Measurements from ENCODE around the gene PYCARD. TPM values are rescaled to one million over a fixed set of nuclear protein-coding genes. Genes with fewer than 3 reads are reported as not detected.

Gene PYCARD
- total and polyA plus RNA-seq, 9 of the 15 experiments (the other 6 are each of a cell fraction or from before 2014, with no cell fraction given): 1.3 to 28.4 (median 6.0) TPM

DNA sequence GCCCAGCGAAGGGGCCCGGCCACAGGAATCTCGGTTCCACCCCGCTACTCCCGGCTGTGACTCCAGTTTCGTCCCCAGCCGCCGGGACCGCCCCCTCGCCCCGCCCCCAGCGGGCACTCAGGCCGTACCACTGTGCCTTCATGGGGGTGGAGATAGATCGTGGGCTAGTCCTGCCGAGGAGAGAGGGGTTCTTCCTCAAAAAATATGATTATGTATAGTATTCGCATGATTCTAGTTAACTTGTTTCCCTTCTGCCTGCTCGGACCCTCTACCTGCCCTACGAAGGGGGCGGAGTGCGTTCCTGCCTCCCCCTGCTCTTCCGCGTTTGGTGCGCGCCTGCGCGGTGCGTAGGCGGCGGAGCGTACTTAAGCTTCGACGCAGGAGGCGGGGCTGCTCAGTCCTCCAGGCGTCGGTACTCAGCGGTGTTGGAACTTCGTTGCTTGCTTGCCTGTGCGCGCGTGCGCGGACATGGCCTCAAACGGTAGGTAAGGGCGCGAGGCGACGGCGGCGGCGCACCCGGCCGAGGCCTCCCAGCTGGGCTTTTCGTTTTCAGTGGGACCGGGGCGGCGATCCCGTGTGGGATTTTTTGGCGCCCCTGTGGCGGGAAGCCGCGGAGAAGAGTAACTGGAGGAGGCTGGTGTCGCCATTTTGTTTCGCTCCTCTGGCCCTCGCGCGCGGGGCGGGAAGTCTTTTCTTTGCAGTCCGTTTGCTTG is 22.7 kb downstream of the PYCARD start, which contains the start of gene FUS (continued):
- TF ChIP-seq, protein P1, sequence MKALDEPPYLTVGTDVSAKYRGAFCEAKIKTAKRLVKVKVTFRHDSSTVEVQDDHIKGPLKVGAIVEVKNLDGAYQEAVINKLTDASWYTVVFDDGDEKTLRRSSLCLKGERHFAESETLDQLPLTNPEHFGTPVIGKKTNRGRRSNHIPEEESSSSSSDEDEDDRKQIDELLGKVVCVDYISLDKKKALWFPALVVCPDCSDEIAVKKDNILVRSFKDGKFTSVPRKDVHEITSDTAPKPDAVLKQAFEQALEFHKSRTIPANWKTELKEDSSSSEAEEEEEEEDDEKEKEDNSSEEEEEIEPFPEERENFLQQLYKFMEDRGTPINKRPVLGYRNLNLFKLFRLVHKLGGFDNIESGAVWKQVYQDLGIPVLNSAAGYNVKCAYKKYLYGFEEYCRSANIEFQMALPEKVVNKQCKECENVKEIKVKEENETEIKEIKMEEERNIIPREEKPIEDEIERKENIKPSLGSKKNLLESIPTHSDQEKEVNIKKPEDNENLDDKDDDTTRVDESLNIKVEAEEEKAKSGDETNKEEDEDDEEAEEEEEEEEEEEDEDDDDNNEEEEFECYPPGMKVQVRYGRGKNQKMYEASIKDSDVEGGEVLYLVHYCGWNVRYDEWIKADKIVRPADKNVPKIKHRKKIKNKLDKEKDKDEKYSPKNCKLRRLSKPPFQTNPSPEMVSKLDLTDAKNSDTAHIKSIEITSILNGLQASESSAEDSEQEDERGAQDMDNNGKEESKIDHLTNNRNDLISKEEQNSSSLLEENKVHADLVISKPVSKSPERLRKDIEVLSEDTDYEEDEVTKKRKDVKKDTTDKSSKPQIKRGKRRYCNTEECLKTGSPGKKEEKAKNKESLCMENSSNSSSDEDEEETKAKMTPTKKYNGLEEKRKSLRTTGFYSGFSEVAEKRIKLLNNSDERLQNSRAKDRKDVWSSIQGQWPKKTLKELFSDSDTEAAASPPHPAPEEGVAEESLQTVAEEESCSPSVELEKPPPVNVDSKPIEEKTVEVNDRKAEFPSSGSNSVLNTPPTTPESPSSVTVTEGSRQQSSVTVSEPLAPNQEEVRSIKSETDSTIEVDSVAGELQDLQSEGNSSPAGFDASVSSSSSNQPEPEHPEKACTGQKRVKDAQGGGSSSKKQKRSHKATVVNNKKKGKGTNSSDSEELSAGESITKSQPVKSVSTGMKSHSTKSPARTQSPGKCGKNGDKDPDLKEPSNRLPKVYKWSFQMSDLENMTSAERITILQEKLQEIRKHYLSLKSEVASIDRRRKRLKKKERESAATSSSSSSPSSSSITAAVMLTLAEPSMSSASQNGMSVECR (CRISPR knock-in tag; IDR thresholded peaks at IDR 0.05): peak; percentile 90
- no peak for TF ChIP-seq ZC3H4 (CRISPR knock-in tag; IDR thresholded peaks at IDR 0.05; ENCODE audit: borderline replicate concordance)
- no peak for TF ChIP-seq MTA1 (IDR thresholded peaks at IDR 0.05; ENCODE audit: borderline replicate concordance)
- peak; percentile 78 for TF ChIP-seq CREM (IDR thresholded peaks at IDR 0.05; ENCODE audit: low read depth)
- TF ChIP-seq, protein P2, sequence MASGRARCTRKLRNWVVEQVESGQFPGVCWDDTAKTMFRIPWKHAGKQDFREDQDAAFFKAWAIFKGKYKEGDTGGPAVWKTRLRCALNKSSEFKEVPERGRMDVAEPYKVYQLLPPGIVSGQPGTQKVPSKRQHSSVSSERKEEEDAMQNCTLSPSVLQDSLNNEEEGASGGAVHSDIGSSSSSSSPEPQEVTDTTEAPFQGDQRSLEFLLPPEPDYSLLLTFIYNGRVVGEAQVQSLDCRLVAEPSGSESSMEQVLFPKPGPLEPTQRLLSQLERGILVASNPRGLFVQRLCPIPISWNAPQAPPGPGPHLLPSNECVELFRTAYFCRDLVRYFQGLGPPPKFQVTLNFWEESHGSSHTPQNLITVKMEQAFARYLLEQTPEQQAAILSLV (tag; IDR thresholded peaks at IDR 0.05): no peak
- TF ChIP-seq CBX3 (IDR thresholded peaks at IDR 0.05; ENCODE audit: borderline replicate concordance in 1 of 2, low read length in 2 of 2): no peak
- TF ChIP-seq, protein P3, sequence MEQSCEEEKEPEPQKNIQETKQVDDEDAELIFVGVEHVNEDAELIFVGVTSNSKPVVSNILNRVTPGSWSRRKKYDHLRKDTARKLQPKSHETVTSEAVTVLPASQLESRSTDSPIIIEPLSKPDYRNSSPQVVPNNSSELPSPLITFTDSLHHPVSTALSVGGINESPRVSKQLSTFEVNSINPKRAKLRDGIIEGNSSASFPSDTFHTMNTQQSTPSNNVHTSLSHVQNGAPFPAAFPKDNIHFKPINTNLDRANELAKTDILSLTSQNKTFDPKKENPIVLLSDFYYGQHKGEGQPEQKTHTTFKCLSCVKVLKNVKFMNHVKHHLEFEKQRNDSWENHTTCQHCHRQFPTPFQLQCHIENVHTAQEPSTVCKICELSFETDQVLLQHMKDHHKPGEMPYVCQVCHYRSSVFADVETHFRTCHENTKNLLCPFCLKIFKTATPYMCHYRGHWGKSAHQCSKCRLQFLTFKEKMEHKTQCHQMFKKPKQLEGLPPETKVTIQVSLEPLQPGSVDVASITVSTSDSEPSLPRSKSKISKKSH (CRISPR knock-in tag; IDR thresholded peaks at IDR 0.05): no peak
- TF ChIP-seq, protein P4, sequence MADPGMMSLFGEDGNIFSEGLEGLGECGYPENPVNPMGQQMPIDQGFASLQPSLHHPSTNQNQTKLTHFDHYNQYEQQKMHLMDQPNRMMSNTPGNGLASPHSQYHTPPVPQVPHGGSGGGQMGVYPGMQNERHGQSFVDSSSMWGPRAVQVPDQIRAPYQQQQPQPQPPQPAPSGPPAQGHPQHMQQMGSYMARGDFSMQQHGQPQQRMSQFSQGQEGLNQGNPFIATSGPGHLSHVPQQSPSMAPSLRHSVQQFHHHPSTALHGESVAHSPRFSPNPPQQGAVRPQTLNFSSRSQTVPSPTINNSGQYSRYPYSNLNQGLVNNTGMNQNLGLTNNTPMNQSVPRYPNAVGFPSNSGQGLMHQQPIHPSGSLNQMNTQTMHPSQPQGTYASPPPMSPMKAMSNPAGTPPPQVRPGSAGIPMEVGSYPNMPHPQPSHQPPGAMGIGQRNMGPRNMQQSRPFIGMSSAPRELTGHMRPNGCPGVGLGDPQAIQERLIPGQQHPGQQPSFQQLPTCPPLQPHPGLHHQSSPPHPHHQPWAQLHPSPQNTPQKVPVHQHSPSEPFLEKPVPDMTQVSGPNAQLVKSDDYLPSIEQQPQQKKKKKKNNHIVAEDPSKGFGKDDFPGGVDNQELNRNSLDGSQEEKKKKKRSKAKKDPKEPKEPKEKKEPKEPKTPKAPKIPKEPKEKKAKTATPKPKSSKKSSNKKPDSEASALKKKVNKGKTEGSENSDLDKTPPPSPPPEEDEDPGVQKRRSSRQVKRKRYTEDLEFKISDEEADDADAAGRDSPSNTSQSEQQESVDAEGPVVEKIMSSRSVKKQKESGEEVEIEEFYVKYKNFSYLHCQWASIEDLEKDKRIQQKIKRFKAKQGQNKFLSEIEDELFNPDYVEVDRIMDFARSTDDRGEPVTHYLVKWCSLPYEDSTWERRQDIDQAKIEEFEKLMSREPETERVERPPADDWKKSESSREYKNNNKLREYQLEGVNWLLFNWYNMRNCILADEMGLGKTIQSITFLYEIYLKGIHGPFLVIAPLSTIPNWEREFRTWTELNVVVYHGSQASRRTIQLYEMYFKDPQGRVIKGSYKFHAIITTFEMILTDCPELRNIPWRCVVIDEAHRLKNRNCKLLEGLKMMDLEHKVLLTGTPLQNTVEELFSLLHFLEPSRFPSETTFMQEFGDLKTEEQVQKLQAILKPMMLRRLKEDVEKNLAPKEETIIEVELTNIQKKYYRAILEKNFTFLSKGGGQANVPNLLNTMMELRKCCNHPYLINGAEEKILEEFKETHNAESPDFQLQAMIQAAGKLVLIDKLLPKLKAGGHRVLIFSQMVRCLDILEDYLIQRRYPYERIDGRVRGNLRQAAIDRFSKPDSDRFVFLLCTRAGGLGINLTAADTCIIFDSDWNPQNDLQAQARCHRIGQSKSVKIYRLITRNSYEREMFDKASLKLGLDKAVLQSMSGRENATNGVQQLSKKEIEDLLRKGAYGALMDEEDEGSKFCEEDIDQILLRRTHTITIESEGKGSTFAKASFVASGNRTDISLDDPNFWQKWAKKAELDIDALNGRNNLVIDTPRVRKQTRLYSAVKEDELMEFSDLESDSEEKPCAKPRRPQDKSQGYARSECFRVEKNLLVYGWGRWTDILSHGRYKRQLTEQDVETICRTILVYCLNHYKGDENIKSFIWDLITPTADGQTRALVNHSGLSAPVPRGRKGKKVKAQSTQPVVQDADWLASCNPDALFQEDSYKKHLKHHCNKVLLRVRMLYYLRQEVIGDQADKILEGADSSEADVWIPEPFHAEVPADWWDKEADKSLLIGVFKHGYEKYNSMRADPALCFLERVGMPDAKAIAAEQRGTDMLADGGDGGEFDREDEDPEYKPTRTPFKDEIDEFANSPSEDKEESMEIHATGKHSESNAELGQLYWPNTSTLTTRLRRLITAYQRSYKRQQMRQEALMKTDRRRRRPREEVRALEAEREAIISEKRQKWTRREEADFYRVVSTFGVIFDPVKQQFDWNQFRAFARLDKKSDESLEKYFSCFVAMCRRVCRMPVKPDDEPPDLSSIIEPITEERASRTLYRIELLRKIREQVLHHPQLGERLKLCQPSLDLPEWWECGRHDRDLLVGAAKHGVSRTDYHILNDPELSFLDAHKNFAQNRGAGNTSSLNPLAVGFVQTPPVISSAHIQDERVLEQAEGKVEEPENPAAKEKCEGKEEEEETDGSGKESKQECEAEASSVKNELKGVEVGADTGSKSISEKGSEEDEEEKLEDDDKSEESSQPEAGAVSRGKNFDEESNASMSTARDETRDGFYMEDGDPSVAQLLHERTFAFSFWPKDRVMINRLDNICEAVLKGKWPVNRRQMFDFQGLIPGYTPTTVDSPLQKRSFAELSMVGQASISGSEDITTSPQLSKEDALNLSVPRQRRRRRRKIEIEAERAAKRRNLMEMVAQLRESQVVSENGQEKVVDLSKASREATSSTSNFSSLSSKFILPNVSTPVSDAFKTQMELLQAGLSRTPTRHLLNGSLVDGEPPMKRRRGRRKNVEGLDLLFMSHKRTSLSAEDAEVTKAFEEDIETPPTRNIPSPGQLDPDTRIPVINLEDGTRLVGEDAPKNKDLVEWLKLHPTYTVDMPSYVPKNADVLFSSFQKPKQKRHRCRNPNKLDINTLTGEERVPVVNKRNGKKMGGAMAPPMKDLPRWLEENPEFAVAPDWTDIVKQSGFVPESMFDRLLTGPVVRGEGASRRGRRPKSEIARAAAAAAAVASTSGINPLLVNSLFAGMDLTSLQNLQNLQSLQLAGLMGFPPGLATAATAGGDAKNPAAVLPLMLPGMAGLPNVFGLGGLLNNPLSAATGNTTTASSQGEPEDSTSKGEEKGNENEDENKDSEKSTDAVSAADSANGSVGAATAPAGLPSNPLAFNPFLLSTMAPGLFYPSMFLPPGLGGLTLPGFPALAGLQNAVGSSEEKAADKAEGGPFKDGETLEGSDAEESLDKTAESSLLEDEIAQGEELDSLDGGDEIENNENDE (IDR thresholded peaks at IDR 0.05; ENCODE audit: low read depth, low read length): no peak

Data from K562 (cell line).